IMR-90 (cell line): ENCODE measurements around the gene PPP1R9B. TPM values are rescaled to one million over a fixed set of nuclear protein-coding genes. Genes with fewer than 3 reads are reported as not detected.

Source experiments
- ATAC-seq: fragments of 200-7000 bp; cut with Tn5 transposase; 2 replicates; pipeline ENCODE4 v1.9.1; 2020; ENCODE audit warnings: low read depth, mild to moderate bottlenecking, moderate library complexity
- BruUV-seq: library from RNA; stranded (reverse); fragments of 400-500 nt; replicated peaks from 2 replicates; lab custom pipeline; 2021; lab: Mats Ljungman, UMichigan
- CTCF ChIA-PET: fragments of 300-600 bp; formaldehyde crosslinking; extraction: SDS; loops from one replicate; lab custom pipeline; 2021; ENCODE audit warnings: antibody characterized with exemption; lab: Yijun Ruan, JAX
- POLR2A ChIA-PET: fragments of 300-600 bp; sonication (Branson Sonifier 250); formaldehyde crosslinking; loops from one replicate; lab custom pipeline; 2022; ENCODE audit warnings: antibody characterized with exemption; ENCODE audit not compliant: unreplicated experiment; lab: Charles Lee
- DNase-seq: peaks from one replicate; pipeline ENCODE4 v3.0.0; 2013
- H2AFZ ChIP-seq: replicated peaks from 2 replicates; pipeline ENCODE3; 2013; ENCODE audit warnings: low read length, mild to moderate bottlenecking; ENCODE audit not compliant: poor library complexity
- H2AK5ac ChIP-seq: 2 replicates; pipeline ENCODE4 v1.6.1; 2013; ENCODE audit warnings: low read depth, low read length, inconsistent platforms
- H2AK9ac ChIP-seq: replicated peaks from 2 replicates; pipeline ENCODE3; 2013; ENCODE audit warnings: mild to moderate bottlenecking, low read depth, low read length, moderate library complexity; ENCODE audit not compliant: poor library complexity
- H2BK120ac ChIP-seq: 2 replicates; pipeline ENCODE4 v1.6.1; 2013; ENCODE audit warnings: low read depth, low read length, inconsistent platforms
- H2BK15ac ChIP-seq: 3 replicates; pipeline ENCODE4 v1.6.1; 2013; ENCODE audit warnings: low read depth, low read length, inconsistent platforms
- H2BK20ac ChIP-seq: 2 replicates; pipeline ENCODE4 v1.6.1; 2013; ENCODE audit warnings: low read depth, mild to moderate bottlenecking, inconsistent platforms, low read length, moderate library complexity
- H2BK5ac ChIP-seq: 2 replicates; pipeline ENCODE4 v1.6.1; 2013; ENCODE audit warnings: mild to moderate bottlenecking, low read depth, low read length, inconsistent platforms; ENCODE audit not compliant: poor library complexity, severe bottlenecking
- H3K14ac ChIP-seq: replicated peaks from 2 replicates; pipeline ENCODE4 v1.6.1; 2013; ENCODE audit warnings: low read depth, low read length, inconsistent platforms
- H3K18ac ChIP-seq: 2 replicates; pipeline ENCODE4 v1.6.1; 2013; ENCODE audit warnings: low read depth, low read length, control low read depth
- H3K23ac ChIP-seq: 2 replicates; pipeline ENCODE4 v1.6.1; 2013; ENCODE audit warnings: low read depth, low read length, inconsistent platforms
- H3K27ac ChIP-seq: 2 replicates; pipeline ENCODE4 v1.5.1; 2013; ENCODE audit warnings: mild to moderate bottlenecking, control low read depth, low read length; ENCODE audit not compliant: insufficient read depth
- H3K27me3 ChIP-seq: 2 replicates; pipeline ENCODE4 v1.6.1; 2013; ENCODE audit warnings: low read length; ENCODE audit not compliant: control insufficient read depth, insufficient read depth
- H3K36me3 ChIP-seq: 2 replicates; pipeline ENCODE4 v1.6.1; 2013; ENCODE audit warnings: low read length, mixed read lengths; ENCODE audit not compliant: control insufficient read depth, insufficient read depth
- H3K4ac ChIP-seq: 2 replicates; pipeline ENCODE4 v1.6.1; 2013; ENCODE audit warnings: low read depth, low read length, inconsistent platforms
- H3K4me1 ChIP-seq: 2 replicates; pipeline ENCODE4 v1.6.1; 2013; ENCODE audit warnings: low read length, mixed read lengths; ENCODE audit not compliant: control insufficient read depth, insufficient read depth
- H3K4me2 ChIP-seq: 2 replicates; pipeline ENCODE4 v1.6.1; 2013; ENCODE audit warnings: low read depth, mild to moderate bottlenecking, control low read depth, low read length, moderate library complexity
- H3K4me3 ChIP-seq: 2 replicates; pipeline ENCODE4 v1.5.1; 2013; ENCODE audit warnings: low read depth, mild to moderate bottlenecking, control low read depth, low read length, moderate library complexity; ENCODE audit not compliant: insufficient read depth
- H3K56ac ChIP-seq: 2 replicates; pipeline ENCODE4 v1.6.1; 2013; ENCODE audit warnings: low read length, inconsistent platforms; ENCODE audit not compliant: insufficient read depth; ENCODE audit errors: extremely low read depth
- H3K79me1 ChIP-seq, 2 experiments: 2 replicates each; pipeline ENCODE4 v1.6.1; 2013; ENCODE audit warnings: low read length in 2 of 2, inconsistent platforms in 1 of 2, low read depth in 1 of 2
- H3K9ac ChIP-seq: 2 replicates; pipeline ENCODE4 v1.6.1; 2013; ENCODE audit warnings: low read depth, low read length, control low read depth
- H3K9me1 ChIP-seq: 2 replicates; pipeline ENCODE4 v1.6.1; 2013; ENCODE audit warnings: low read length, inconsistent platforms; ENCODE audit not compliant: insufficient read depth
- H3K9me3 ChIP-seq: 2 replicates; pipeline ENCODE4 v1.6.1; 2013; ENCODE audit warnings: low read length; ENCODE audit not compliant: control insufficient read depth, insufficient read depth
- H4K20me1 ChIP-seq: 2 replicates; pipeline ENCODE4 v1.6.1; 2013; ENCODE audit warnings: low read length, inconsistent platforms; ENCODE audit not compliant: insufficient read depth
- H4K5ac ChIP-seq: 2 replicates; pipeline ENCODE4 v1.6.1; 2013; ENCODE audit warnings: mild to moderate bottlenecking, low read depth, low read length, control low read depth
- H4K8ac ChIP-seq, 2 experiments: 2 replicates each; pipeline ENCODE4 v1.6.1; 2013; ENCODE audit warnings: low read depth in 2 of 2, low read length in 2 of 2, control low read depth in 1 of 2, inconsistent platforms in 1 of 2
- H4K91ac ChIP-seq: 2 replicates; pipeline ENCODE4 v1.6.1; 2013; ENCODE audit warnings: low read depth, low read length, inconsistent platforms; ENCODE audit not compliant: insufficient read depth
- CEBPB ChIP-seq: IDR thresholded peaks from 2 replicates; pipeline ENCODE4 v1.6.1; 2012; ENCODE audit warnings: low read depth, low read length, improper control_type of control experiment
- CHD1 ChIP-seq: IDR thresholded peaks from 2 replicates; pipeline ENCODE4 v1.6.1; 2012; ENCODE audit warnings: low read depth, low read length, improper control_type of control experiment
- CTCF ChIP-seq: conservative IDR thresholded peaks from 2 replicates; pipeline ENCODE4 v1.5.1; 2012; ENCODE audit warnings: mild to moderate bottlenecking, low read depth, low read length, improper control_type of control experiment
- ELK1 ChIP-seq: fragments of 150-350 bp; IDR thresholded peaks from 2 replicates; pipeline ENCODE4 v1.6.1; 2016; ENCODE audit warnings: low read depth, mild to moderate bottlenecking, low read length, moderate library complexity, borderline replicate concordance
- FOS ChIP-seq: fragments of 150-350 bp; IDR thresholded peaks from 2 replicates; pipeline ENCODE4 v1.6.1; 2016; ENCODE audit warnings: low read depth, low read length
- MAFK ChIP-seq: IDR thresholded peaks from 2 replicates; pipeline ENCODE4 v1.6.1; 2012; ENCODE audit warnings: low read depth, low read length, improper control_type of control experiment
- RAD21 ChIP-seq: IDR thresholded peaks from 2 replicates; pipeline ENCODE4 v1.6.1; 2012; ENCODE audit warnings: low read length, improper control_type of control experiment
- RCOR1 ChIP-seq: IDR thresholded peaks from 2 replicates; pipeline ENCODE4 v1.6.1; 2012; ENCODE audit warnings: mild to moderate bottlenecking, low read length, improper control_type of control experiment; ENCODE audit not compliant: insufficient replicate concordance
- SMC3 ChIP-seq: fragments of 150-350 bp; IDR thresholded peaks from 2 replicates; pipeline ENCODE4 v1.6.1; 2016; ENCODE audit warnings: low read depth, mild to moderate bottlenecking, antibody characterized with exemption, low read length, moderate library complexity
- WGBS, 2 experiments: methylation state at CpG; one replicate each; pipeline versions ENCODE4 v1.1.5 to v1.1.7; 2013; ENCODE audit warnings: missing lambda C conversion rate in 2 of 2; ENCODE audit not compliant: insufficient read length in 1 of 2; ENCODE audit errors: extremely low coverage in 2 of 2; 5-methylcytosine and 5-hydroxymethylcytosine counted together
- dilution Hi-C: fragments of 300-500 bp; cut with HindIII; formaldehyde crosslinking; loops from one replicate; pipeline ENCODE4 v1.14.3; 2018; ENCODE audit warnings: low sequenced_read_pairs; ENCODE audit not compliant: unreplicated experiment
- in situ Hi-C: fragments of 300-500 bp; cut with MboI; formaldehyde crosslinking; loops from 3 replicates; pipeline ENCODE4 v1.14.3; 2019; ENCODE audit warnings: low sequenced_read_pairs, inconsistent platforms, mixed read lengths
- intact Hi-C: fragments of 100-400 bp; cut with micrococcal nuclease; formaldehyde crosslinking; loops from 2 replicates; pipeline ENCODE4 v1.10.0; 2022
- polyA plus RNA-seq, 3 experiments: library from polyadenylated mRNA; depleted of rRNA; stranded (reverse); fragments of >200 nt; gene quantifications; 2 replicates each; pipeline ENCODE4 v1.2.3, GENCODE V29; 2012; ENCODE audit warnings: low replicate concordance in 1 of 3
- total RNA-seq: library from RNA; depleted of rRNA; stranded (reverse); fragments of >200 nt; gene quantifications from 2 replicates; pipeline ENCODE4 v1.2.3, GENCODE V29; 2012

Gene PPP1R9B
- total and polyA plus RNA-seq, 2 of the 4 experiments (the other 2 are of a cell fraction), result 23.0 to 28.0 TPM

- 88% methylated on average over 9 of the region's 17 CpGs; no CpG with 5 or more reads in 1 of the 2 experiments for WGBS, 2 experiments
- ChIA-PET CTCF (interaction anchor here (1.0 kb wide), 1 partner anchor 49 kb away, joined by 3 read pairs; no protein-coding TSS in a partner anchor), POLR2A (interaction anchor here (0.6 kb wide), 1 partner anchor 326 kb away, joined by 3 read pairs; no protein-coding TSS in a partner anchor)
- Histone ChIP-seq H3K4me2 (no peak overlapping the region), H2BK5ac (no peak overlapping the region), H3K14ac (no peak overlapping the region), H3K23ac (no peak overlapping the region), H3K4ac (no peak overlapping the region), H2BK20ac (no peak overlapping the region), H3K18ac (no peak overlapping the region), H2BK15ac (no peak overlapping the region), H3K56ac (no peak overlapping the region), H3K79me1 (no peaks in the 10 kb centered on the region), H2AK5ac (no peak overlapping the region), H3K9me3 (no peaks in the 10 kb centered on the region), H3K9me1 (peaks cover 3% of the 10 kb centered on the region), H4K8ac (no peak overlapping the region), H4K20me1 (no peaks in the 10 kb centered on the region), H3K27me3 (no peaks in the 10 kb centered on the region), H3K36me3 (peaks cover 26% of the 10 kb centered on the region; the same call in 1 of the 2 replicates), H3K9ac (no peak overlapping the region), H2AFZ (no peak overlapping the region), H3K27ac (no peak overlapping the region), H3K4me3 (no peak overlapping the region), H2BK120ac (no peak overlapping the region), H3K4me1 (peaks cover 3% of the 10 kb centered on the region), H2AK9ac (no peak overlapping the region), H4K91ac (no peak overlapping the region), H4K5ac (no peak overlapping the region)
- DNase-seq (no peak), ATAC-seq (no peak)
- BruUV-seq, result no TSS peak
- in situ Hi-C loops, result no loop called here
- TF ChIP-seq CHD1 (no peak), SMC3 (no peak), CEBPB (no peak), RAD21 (no peak), ELK1 (no peak), MAFK (no peak), CTCF (no peak), RCOR1 (no peak), FOS (no peak)
- dilution Hi-C loops, result no loop called here
- intact Hi-C loops, result no loop called here
Observed at GRCh38 chr17:50112694-50113093, 37.8 kb downstream of the PPP1R9B start.
